NCI-H2227 treated with DMSO at 0.1 percent for 48 hours (cell line): ENCODE measurements around the gene SCGB3A1.

Experiments
- DNase-seq: peaks from one replicate; lab custom pipeline; 2025; lab: John Stamatoyannopoulos, UW

The SCGB3A1 gene

GRCh38 chr5:180625125-180625790 is 34.0 kb upstream of the SCGB3A1 start:
- DNase-seq, result no peak

GRCh38 chr5:180624587-180624986 is 33.3 kb upstream of the SCGB3A1 start:
- DNase-seq, result no peak

- no peak for DNase-seq
Measured at GRCh38 chr5:180623844-180624243, 32.5 kb upstream of the SCGB3A1 start.

- DNase-seq, result no peak
Measured at GRCh38 chr5:180623411-180623834, 32.1 kb upstream of the SCGB3A1 start.

- DNase-seq, result no peak
Measured at GRCh38 chr5:180622910-180623309, 31.6 kb upstream of the SCGB3A1 start.

- DNase-seq, result no peak
Measured at GRCh38 chr5:180621311-180621710, 30.0 kb upstream of the SCGB3A1 start.

GRCh38 chr5:180620014-180620413 is 28.7 kb upstream of the SCGB3A1 start:
- no peak for DNase-seq

GRCh38 chr5:180619563-180619915 is 28.2 kb upstream of the SCGB3A1 start:
- DNase-seq, result no peak

GRCh38 chr5:180618829-180619562 is 27.7 kb upstream of the SCGB3A1 start:
- no peak for DNase-seq

GRCh38 chr5:180618487-180618828 is 27.2 kb upstream of the SCGB3A1 start:
- DNase-seq, result no peak

GRCh38 chr5:180613814-180614188 is 22.5 kb upstream of the SCGB3A1 start:
- DNase-seq, result no peak

GRCh38 chr5:180613188-180613813 is 22.0 kb upstream of the SCGB3A1 start:
- DNase-seq, result no peak

GRCh38 chr5:180612683-180613082 is 21.4 kb upstream of the SCGB3A1 start:
- DNase-seq, result no peak

GRCh38 chr5:180611140-180611850 is 20.0 kb upstream of the SCGB3A1 start:
- DNase-seq, result no peak

GRCh38 chr5:180609817-180610550 is 18.7 kb upstream of the SCGB3A1 start:
- no peak for DNase-seq

- no peak for DNase-seq
Measured at GRCh38 chr5:180609386-180609785, 18.1 kb upstream of the SCGB3A1 start.

- no peak for DNase-seq
Measured at GRCh38 chr5:180608572-180609310, 17.4 kb upstream of the SCGB3A1 start.

GRCh38 chr5:180607861-180608571 is 16.7 kb upstream of the SCGB3A1 start:
- no peak for DNase-seq

GRCh38 chr5:180606215-180606785 is 15.0 kb upstream of the SCGB3A1 start:
- no peak for DNase-seq

- DNase-seq, result no peak
Measured at GRCh38 chr5:180605554-180606214, 14.4 kb upstream of the SCGB3A1 start.
